Measurements from ENCODE around the gene C3orf18. TPM values are rescaled to one million over a fixed set of nuclear protein-coding genes. Genes with fewer than 3 reads are reported as not detected.

The C3orf18 gene
- total and polyA plus RNA-seq, 2 donors (not counting 3 experiments of a cell fraction or from before 2014, with no cell fraction given), result 1.7 to 2.9 TPM

- Histone ChIP-seq H3K9me3 (replicated peaks; ENCODE audit: control insufficient read depth, insufficient read depth, low read length) (no peaks in the 10 kb centered on the region), H3K27me3 (ENCODE audit: control insufficient read depth in 2 of 2, insufficient read depth in 2 of 2, low read length in 2 of 2) (no peaks in the 10 kb centered on the region), H3K9ac (replicated peaks; ENCODE audit: extremely low read depth, insufficient read depth, low read length) (no peak overlapping the region), H3K4me1 (ENCODE audit: control insufficient read depth, extremely low read depth, insufficient read depth, low read length) (no peaks in the 10 kb centered on the region), H4K20me1 (replicated peaks; ENCODE audit: control insufficient read depth, extremely low read depth, insufficient read depth, low read length) (no peaks in the 10 kb centered on the region), H3K9me1 (replicated peaks; ENCODE audit: control insufficient read depth, extremely low read depth, insufficient read depth, low read length) (no peaks in the 10 kb centered on the region), H3K4me2 (ENCODE audit: insufficient read depth, low read length) (no peak overlapping the region), H3K4me3 (replicated peaks in 1 of 3; ENCODE audit: insufficient read depth in 1 of 3, low read depth in 1 of 3, low read length in 3 of 3) (no peak overlapping the region), H3K36me3 (ENCODE audit: control insufficient read depth in 2 of 2, extremely low read depth in 1 of 2, insufficient read depth in 2 of 2, low read length in 2 of 2) (no peaks in the 10 kb centered on the region), H3K79me2 (ENCODE audit: control insufficient read depth, insufficient read depth, low read length) (no peaks in the 10 kb centered on the region), H2AFZ (ENCODE audit: low read depth, low read length) (no peak overlapping the region), H3K27ac (ENCODE audit: insufficient read depth, low read depth, low read length) (no peak overlapping the region)
- no TSS peak for BruUV-seq (replicated peaks)
- no peak for FAIRE-seq
- TF ChIP-seq, protein P1, sequence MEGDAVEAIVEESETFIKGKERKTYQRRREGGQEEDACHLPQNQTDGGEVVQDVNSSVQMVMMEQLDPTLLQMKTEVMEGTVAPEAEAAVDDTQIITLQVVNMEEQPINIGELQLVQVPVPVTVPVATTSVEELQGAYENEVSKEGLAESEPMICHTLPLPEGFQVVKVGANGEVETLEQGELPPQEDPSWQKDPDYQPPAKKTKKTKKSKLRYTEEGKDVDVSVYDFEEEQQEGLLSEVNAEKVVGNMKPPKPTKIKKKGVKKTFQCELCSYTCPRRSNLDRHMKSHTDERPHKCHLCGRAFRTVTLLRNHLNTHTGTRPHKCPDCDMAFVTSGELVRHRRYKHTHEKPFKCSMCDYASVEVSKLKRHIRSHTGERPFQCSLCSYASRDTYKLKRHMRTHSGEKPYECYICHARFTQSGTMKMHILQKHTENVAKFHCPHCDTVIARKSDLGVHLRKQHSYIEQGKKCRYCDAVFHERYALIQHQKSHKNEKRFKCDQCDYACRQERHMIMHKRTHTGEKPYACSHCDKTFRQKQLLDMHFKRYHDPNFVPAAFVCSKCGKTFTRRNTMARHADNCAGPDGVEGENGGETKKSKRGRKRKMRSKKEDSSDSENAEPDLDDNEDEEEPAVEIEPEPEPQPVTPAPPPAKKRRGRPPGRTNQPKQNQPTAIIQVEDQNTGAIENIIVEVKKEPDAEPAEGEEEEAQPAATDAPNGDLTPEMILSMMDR (IDR thresholded peaks at IDR 0.05; ENCODE audit: extremely low read depth in 1 of 2, insufficient read depth in 1 of 2, low read depth in 1 of 2, low read length in 2 of 2), result no peak
- TF ChIP-seq, protein P2, sequence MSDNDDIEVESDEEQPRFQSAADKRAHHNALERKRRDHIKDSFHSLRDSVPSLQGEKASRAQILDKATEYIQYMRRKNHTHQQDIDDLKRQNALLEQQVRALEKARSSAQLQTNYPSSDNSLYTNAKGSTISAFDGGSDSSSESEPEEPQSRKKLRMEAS (IDR thresholded peaks at IDR 0.05; ENCODE audit: insufficient read depth, insufficient read length), result no peak
- TF ChIP-seq EZH2 (IDR thresholded peaks at IDR 0.05; ENCODE audit: borderline replicate concordance, low read depth, low read length, severe bottlenecking), result no peak
- intact Hi-C loops (cut with micrococcal nuclease) (no loop called here), dilution Hi-C loops (cut with MboI; ENCODE audit: extremely low pct_ligation_motif_present, low sequenced_read_pairs) (no loop called here)
- no peak for DNase-seq (ENCODE audit: low read depth, low spot score)
- ChIA-PET CTCF (interaction anchor here (2.1 kb wide), 1 partner anchor 15 kb away, joined by 12 read pairs; no protein-coding TSS in a partner anchor), POLR2A (no interaction called here)
Measured at GRCh38 chr3:50587373-50587772, 19.8 kb upstream of the C3orf18 start.

- BruUV-seq (replicated peaks), result no TSS peak
- POLR2A ChIA-PET, result no interaction called here
Measured at GRCh38 chr3:50586763-50587070, 19.2 kb upstream of the C3orf18 start.

More at GRCh38 chr3:50586763-50587070, 19.2 kb upstream of the C3orf18 start:
- Histone ChIP-seq H3K79me2 (ENCODE audit: control insufficient read depth, insufficient read depth, low read length) (no peaks in the 10 kb centered on the region), H3K9me1 (replicated peaks; ENCODE audit: control insufficient read depth, extremely low read depth, insufficient read depth, low read length) (no peaks in the 10 kb centered on the region), H3K36me3 (ENCODE audit: control insufficient read depth in 2 of 2, extremely low read depth in 1 of 2, insufficient read depth in 2 of 2, low read length in 2 of 2) (no peaks in the 10 kb centered on the region), H2AFZ (ENCODE audit: low read depth, low read length) (no peak overlapping the region), H3K27ac (ENCODE audit: insufficient read depth, low read depth, low read length) (no peak overlapping the region), H3K9ac (replicated peaks; ENCODE audit: extremely low read depth, insufficient read depth, low read length) (no peak overlapping the region), H3K4me3 (replicated peaks in 1 of 3; ENCODE audit: insufficient read depth in 1 of 3, low read depth in 1 of 3, low read length in 3 of 3) (no peak overlapping the region), H3K4me1 (ENCODE audit: control insufficient read depth, extremely low read depth, insufficient read depth, low read length) (no peaks in the 10 kb centered on the region), H4K20me1 (replicated peaks; ENCODE audit: control insufficient read depth, extremely low read depth, insufficient read depth, low read length) (no peaks in the 10 kb centered on the region), H3K27me3 (ENCODE audit: control insufficient read depth in 2 of 2, insufficient read depth in 2 of 2, low read length in 2 of 2) (no peaks in the 10 kb centered on the region), H3K9me3 (replicated peaks; ENCODE audit: control insufficient read depth, insufficient read depth, low read length) (no peaks in the 10 kb centered on the region), H3K4me2 (ENCODE audit: insufficient read depth, low read length) (no peak overlapping the region)
- CTCF ChIA-PET, result interaction anchor here (2.1 kb wide), 1 partner anchor 14 kb away, joined by 12 read pairs; no protein-coding TSS in a partner anchor
- no peak for DNase-seq (ENCODE audit: low read depth, low spot score)
- dilution Hi-C loops (cut with MboI; ENCODE audit: extremely low pct_ligation_motif_present, low sequenced_read_pairs), result no loop called here
- intact Hi-C loops (cut with micrococcal nuclease), result no loop called here
- TF ChIP-seq, protein P2 (IDR thresholded peaks at IDR 0.05; ENCODE audit: insufficient read depth, insufficient read length), result no peak
- TF ChIP-seq JUN (IDR thresholded peaks at IDR 0.05; ENCODE audit: borderline replicate concordance, insufficient read depth, insufficient read length, low read depth) (no peak), MYC (IDR thresholded peaks at IDR 0.05; ENCODE audit: low read depth, low read length) (no peak), POLR2A (IDR thresholded peaks at IDR 0.05; ENCODE audit: low read depth, low read length) (no peak), POLR2AphosphoS5 (IDR thresholded peaks at IDR 0.05; ENCODE audit: insufficient read depth, low read depth, low read length) (no peak), GATA2 (IDR thresholded peaks at IDR 0.05; ENCODE audit: insufficient read depth, insufficient read length, low read depth, low read length) (no peak), EZH2 (IDR thresholded peaks at IDR 0.05; ENCODE audit: borderline replicate concordance, low read depth, low read length, severe bottlenecking) (no peak), FOS (IDR thresholded peaks at IDR 0.05; ENCODE audit: borderline replicate concordance, insufficient read depth, low read length) (no peak)
- TF ChIP-seq, protein P1 (IDR thresholded peaks at IDR 0.05; ENCODE audit: extremely low read depth in 1 of 2, insufficient read depth in 1 of 2, low read depth in 1 of 2, low read length in 2 of 2), result no peak
- no peak for FAIRE-seq

All from endothelial cell of umbilical vein (primary cell).